HG02885 (cell line): ENCODE data around the gene ZSWIM6.

ENCODE experiments used
- ATAC-seq: cut with Tn5 transposase; IDR thresholded peaks from one replicate; pipeline ENCODE4 v1.9.1; 2021; ENCODE audit warnings: mild to moderate bottlenecking; ENCODE audit not compliant: unreplicated experiment, poor library complexity

The ZSWIM6 gene

GRCh38 chr5:61353293-61353692 is 21.2 kb downstream of the ZSWIM6 start:
- no peak for ATAC-seq

GRCh38 chr5:61354199-61354598 is 22.1 kb downstream of the ZSWIM6 start:
- no peak for ATAC-seq

- ATAC-seq, result no peak
Observed at GRCh38 chr5:61357745-61358144, 25.7 kb downstream of the ZSWIM6 start.

- ATAC-seq, result no peak
Observed at GRCh38 chr5:61362796-61363368, 30.8 kb downstream of the ZSWIM6 start.

- no peak for ATAC-seq
Observed at GRCh38 chr5:61363401-61364114, 31.5 kb downstream of the ZSWIM6 start.

GRCh38 chr5:61366497-61367240 is 34.6 kb downstream of the ZSWIM6 start:
- ATAC-seq, result no peak

- no peak for ATAC-seq
Observed at GRCh38 chr5:61370506-61370905, 38.4 kb downstream of the ZSWIM6 start.

GRCh38 chr5:61371474-61371873 is 39.4 kb downstream of the ZSWIM6 start:
- no peak for ATAC-seq

GRCh38 chr5:61379677-61380076 is 47.6 kb downstream of the ZSWIM6 start:
- ATAC-seq, result no peak

- no peak for ATAC-seq
Observed at GRCh38 chr5:61381968-61382367, 49.9 kb downstream of the ZSWIM6 start.

- ATAC-seq, result no peak
Observed at GRCh38 chr5:61385627-61386026, 53.6 kb downstream of the ZSWIM6 start.

- ATAC-seq, result no peak
Observed at GRCh38 chr5:61386045-61386800, 54.2 kb downstream of the ZSWIM6 start.

- no peak for ATAC-seq
Observed at GRCh38 chr5:61389609-61390008, 57.6 kb downstream of the ZSWIM6 start.

- ATAC-seq, result no peak
Observed at GRCh38 chr5:61394078-61394704, 62.1 kb downstream of the ZSWIM6 start.

GRCh38 chr5:61394793-61395192 is 62.7 kb downstream of the ZSWIM6 start:
- ATAC-seq, result no peak

- ATAC-seq, result no peak
Observed at GRCh38 chr5:61397238-61397637, 65.2 kb downstream of the ZSWIM6 start.

GRCh38 chr5:61397937-61398336 is 65.9 kb downstream of the ZSWIM6 start:
- no peak for ATAC-seq

- no peak for ATAC-seq
Observed at GRCh38 chr5:61398440-61398839, 66.4 kb downstream of the ZSWIM6 start.

GRCh38 chr5:61399679-61400078 is 67.6 kb downstream of the ZSWIM6 start:
- no peak for ATAC-seq

- no peak for ATAC-seq
Observed at GRCh38 chr5:61401726-61402125, 69.7 kb downstream of the ZSWIM6 start.
